K562 (cell line): ENCODE data around the gene RPL3.

Experiments
- CBFA2T3 ChIP-seq: fragments of 450-650 bp; IDR thresholded peaks from 2 replicates; pipeline ENCODE4 v1.6.1; 2017
- CTCF ChIP-seq, 3 experiments: IDR thresholded peaks in 2 of 3; conservative IDR thresholded peaks in 1 of 3; 2 replicates each; pipeline ENCODE4 v1.5.1; 2011 to 2012; ENCODE audit warnings: low read length in 3 of 3, mild to moderate bottlenecking in 3 of 3, control low read depth in 2 of 3, improper control_type of control experiment in 1 of 3, inconsistent platforms in 1 of 3, low read depth in 1 of 3, mixed read lengths in 1 of 3, moderate library complexity in 1 of 3; ENCODE audit not compliant: insufficient read depth in 2 of 3
- EZH2 ChIP-seq: IDR thresholded peaks from 2 replicates; pipeline ENCODE4 v1.6.1; 2012; ENCODE audit warnings: low read depth, mild to moderate bottlenecking, inconsistent platforms, low read length, borderline replicate concordance
- ID3 ChIP-seq, 2 experiments: fragments of 250-450 bp in 1 of 2; fragments of 450-650 bp in 1 of 2; sonication (Bioruptor Pico) in 1 of 2; IDR thresholded peaks; 2 replicates each; pipeline versions ENCODE4 v1.6.1 to v1.8.0; 2016 to 2021; ENCODE audit warnings: mild to moderate bottlenecking in 2 of 2, moderate library complexity in 2 of 2, missing compliant biosample characterization in 1 of 2, missing genetic modification characterization in 1 of 2
- NEUROD1 ChIP-seq: fragments of 150-350 bp; IDR thresholded peaks from 2 replicates; pipeline ENCODE4 v1.6.1; 2014; ENCODE audit warnings: borderline replicate concordance, low read length, low read depth; ENCODE audit not compliant: partially characterized antibody
- SIX5 ChIP-seq, 2 experiments: IDR thresholded peaks; 2 replicates each; pipeline ENCODE4 v1.6.1; 2011; ENCODE audit warnings: low read length in 2 of 2, borderline replicate concordance in 1 of 2, low read depth in 1 of 2, mild to moderate bottlenecking in 1 of 2, moderate library complexity in 1 of 2; ENCODE audit not compliant: insufficient read depth in 1 of 2
- ZNF23 ChIP-seq: fragments of 250-450 bp; sonication (Bioruptor Pico); IDR thresholded peaks from 2 replicates; pipeline ENCODE4 v1.4.0; 2020; ENCODE audit warnings: mild to moderate bottlenecking

- TF ChIP-seq ZNF23 (CRISPR knock-in tag) (no peak), EZH2 (no peak), SIX5 (IDR thresholded peaks at IDR 0.05; ENCODE audit: borderline replicate concordance in 1 of 2, insufficient read depth in 1 of 2, low read depth in 1 of 2, low read length in 2 of 2) (no peak), NEUROD1 (no peak), CTCF (IDR thresholded peaks at IDR 0.05 in 2 of 3, conservative IDR thresholded peaks at IDR 0.05 in 1 of 3; ENCODE audit: insufficient read depth in 2 of 3, low read depth in 1 of 3, low read length in 3 of 3) (no peak), ID3 (CRISPR knock-in tag; IDR thresholded peaks at IDR 0.05) (no peak), ID3 (tag; IDR thresholded peaks at IDR 0.05) (no peak), CBFA2T3 (no peak)
Measured at GRCh38 chr22:39289533-39289932, 29.9 kb downstream of the RPL3 start.
